MG63 (cell line): ENCODE measurements around the gene MYOZ2. TPM values are rescaled to one million over a fixed set of nuclear protein-coding genes. Genes with fewer than 3 reads are reported as not detected.
A peak's percentile ranks its signal among the peaks of the same experiment; 100 is the strongest.
"Not testable (repeated sequence)": the region's sequence is repeated elsewhere in the genome, so short reads cannot be mapped to it uniquely, and the experiment has no call there.

Experiments
- DNase-seq: peaks from one replicate; pipeline ENCODE4 v3.0.0-alpha.2; 2020
- H3K27me3 ChIP-seq: fragments of 250-450 bp; sonication (Bioruptor Pico); 2 replicates; pipeline ENCODE4 v1.5.1; 2020; ENCODE audit warnings: mild to moderate bottlenecking, moderate library complexity
- H3K36me3 ChIP-seq: fragments of 250-450 bp; sonication (Bioruptor Pico); 2 replicates; pipeline ENCODE4 v1.5.1; 2020; ENCODE audit warnings: mild to moderate bottlenecking, moderate library complexity
- H3K4me3 ChIP-seq: fragments of 250-450 bp; sonication (Bioruptor Pico); 2 replicates; pipeline ENCODE4 v1.5.1; 2020; ENCODE audit warnings: mild to moderate bottlenecking, moderate library complexity
- H3K9me3 ChIP-seq: fragments of 250-450 bp; sonication (Bioruptor Pico); 2 replicates; pipeline ENCODE4 v1.5.1; 2020; ENCODE audit warnings: mild to moderate bottlenecking, moderate library complexity
- total RNA-seq: library from RNA; depleted of rRNA; stranded (reverse); fragments of >200 nt; shearing (Covaris generic); gene quantifications from 2 replicates; pipeline ENCODE4 v1.2.3, GENCODE V29; 2014; ENCODE audit warnings: low replicate concordance

The MYOZ2 gene
- total RNA-seq, 1 experiment from 2014 or later: not detected

DNA sequence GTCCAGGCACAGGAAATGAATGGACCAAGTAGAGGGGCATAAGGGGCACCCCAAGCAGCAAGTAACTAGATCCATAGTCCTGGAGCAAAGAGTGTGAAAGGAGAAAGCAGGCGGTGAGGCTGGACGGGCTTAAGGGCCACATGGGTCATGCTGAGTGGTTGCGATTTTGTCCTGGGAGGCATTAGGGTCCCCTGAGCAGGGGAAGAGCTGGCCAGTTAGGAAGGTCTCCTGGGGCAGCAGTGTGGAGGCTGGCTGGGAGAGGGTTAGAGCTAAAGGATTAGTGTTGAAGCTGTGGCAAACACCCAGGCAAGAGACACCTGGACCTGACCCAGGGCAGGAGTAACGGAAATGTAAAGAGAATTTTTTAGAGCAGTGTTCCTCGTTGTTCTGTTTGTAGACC is 26.5 kb downstream of the MYOZ2 start:
- no peaks in the 10 kb centered on the region for H3K27me3 ChIP-seq
- H3K9me3 ChIP-seq: no peaks in the 10 kb centered on the region
- H3K36me3 ChIP-seq: no peaks in the 10 kb centered on the region
- DNase-seq: no peak
- no peak overlapping the region for H3K4me3 ChIP-seq

DNA sequence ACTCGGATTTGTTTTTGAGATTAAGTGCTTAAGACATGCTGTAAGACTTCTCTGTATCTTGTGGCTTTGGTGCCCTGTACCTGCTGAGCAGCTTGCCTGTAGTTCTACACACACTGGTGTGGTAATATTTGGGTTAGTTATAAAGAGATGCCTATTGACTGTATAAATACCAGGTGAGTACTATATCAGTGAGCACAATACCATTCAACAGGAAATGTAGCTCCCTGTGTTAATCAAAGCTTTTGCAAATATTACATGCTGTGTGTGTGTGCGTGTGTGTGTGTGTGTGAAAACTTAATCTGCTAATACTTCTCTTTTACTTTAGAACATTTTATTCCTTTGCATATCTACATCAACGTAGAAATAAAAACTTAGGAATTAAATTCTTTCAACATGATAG is 30.1 kb downstream of the MYOZ2 start:
- DNase-seq: no peak
- Histone ChIP-seq H3K9me3 (no peaks in the 10 kb centered on the region), H3K27me3 (no peaks in the 10 kb centered on the region), H3K4me3 (no peak overlapping the region), H3K36me3 (no peaks in the 10 kb centered on the region)

DNA sequence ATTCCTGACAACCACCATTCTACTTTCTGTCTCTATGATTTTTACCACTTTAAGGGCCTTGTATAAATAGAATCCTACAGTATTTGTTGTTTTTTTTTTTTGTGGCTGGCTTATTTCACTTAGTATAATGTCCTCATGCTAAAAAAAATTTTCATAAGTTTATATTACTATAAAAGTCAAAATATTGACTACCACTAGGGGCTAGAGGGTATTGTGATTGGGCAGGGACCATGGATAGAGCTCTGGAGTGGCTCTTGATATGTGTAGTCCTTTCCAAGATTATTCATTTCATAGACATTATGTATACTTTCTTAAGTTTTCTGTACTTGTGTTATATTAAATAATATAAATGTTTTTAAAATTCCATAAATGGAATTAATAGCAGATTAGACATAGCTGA is 34.6 kb downstream of the MYOZ2 start:
- Histone ChIP-seq H3K4me3 (no peak overlapping the region), H3K9me3 (no peaks in the 10 kb centered on the region), H3K27me3 (no peaks in the 10 kb centered on the region), H3K36me3 (no peaks in the 10 kb centered on the region)
- DNase-seq: no peak

DNA sequence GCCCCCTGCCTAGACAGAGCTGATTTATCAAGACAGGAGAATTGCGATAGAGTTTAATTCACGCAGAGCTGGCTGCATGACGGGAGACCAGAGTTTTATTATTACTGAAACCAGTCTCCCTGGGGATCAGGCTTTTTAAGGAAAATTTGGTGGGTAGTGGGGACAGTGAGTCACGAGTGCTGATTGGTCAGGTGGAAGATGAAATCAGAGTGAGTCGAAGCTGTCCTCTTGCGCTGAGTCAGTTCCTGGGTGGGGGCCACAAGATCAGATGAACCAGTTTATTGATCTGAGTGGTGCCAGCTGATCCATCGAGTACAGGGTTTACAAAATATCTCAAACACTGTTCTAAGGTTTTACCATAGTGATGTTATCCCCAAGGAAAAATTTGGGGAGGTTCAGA is 36.6 kb downstream of the MYOZ2 start:
- Histone ChIP-seq H3K9me3 (no peaks in the 10 kb centered on the region), H3K4me3 (no peak overlapping the region)
- DNase-seq: peak; percentile 5

DNA sequence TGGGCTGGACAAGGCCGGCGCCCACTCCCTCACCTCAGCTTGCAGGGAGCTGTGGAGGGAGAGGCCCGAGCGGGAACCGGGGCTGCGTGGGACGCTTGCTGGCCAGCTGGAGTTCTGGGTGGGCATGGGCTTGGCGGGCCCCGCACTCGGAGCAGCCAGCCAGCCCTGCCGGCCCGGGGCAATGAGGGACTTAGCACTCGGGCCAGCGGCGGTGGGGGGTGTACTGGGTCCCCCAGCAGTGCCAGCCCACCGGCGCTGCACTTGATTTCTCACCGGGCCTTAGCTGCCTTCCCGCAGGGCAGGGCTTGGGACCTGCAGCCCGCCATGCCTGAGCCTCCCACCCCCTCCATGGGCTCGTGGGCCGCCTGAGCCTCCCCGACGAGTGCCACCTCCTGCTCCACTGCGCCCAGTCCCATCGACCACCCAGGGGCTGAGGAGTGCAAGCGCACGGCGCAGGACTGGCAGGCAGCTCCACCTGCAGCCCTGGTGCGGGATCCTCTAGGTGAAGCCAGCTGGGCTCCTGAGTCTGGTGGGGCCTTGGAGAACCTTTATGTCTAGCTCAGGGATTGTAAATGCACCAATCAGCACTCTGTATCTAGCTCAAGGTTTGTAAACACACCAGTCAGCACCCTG is 38.2 kb downstream of the MYOZ2 start:
- not testable (repeated sequence) for H3K9me3 ChIP-seq, H3K27me3 ChIP-seq, H3K4me3 ChIP-seq, DNase-seq, H3K36me3 ChIP-seq

More for the DNA sequence above, 36.6 kb downstream of the MYOZ2 start:
- no peaks in the 10 kb centered on the region for H3K27me3 ChIP-seq
- H3K36me3 ChIP-seq: no peaks in the 10 kb centered on the region

DNA sequence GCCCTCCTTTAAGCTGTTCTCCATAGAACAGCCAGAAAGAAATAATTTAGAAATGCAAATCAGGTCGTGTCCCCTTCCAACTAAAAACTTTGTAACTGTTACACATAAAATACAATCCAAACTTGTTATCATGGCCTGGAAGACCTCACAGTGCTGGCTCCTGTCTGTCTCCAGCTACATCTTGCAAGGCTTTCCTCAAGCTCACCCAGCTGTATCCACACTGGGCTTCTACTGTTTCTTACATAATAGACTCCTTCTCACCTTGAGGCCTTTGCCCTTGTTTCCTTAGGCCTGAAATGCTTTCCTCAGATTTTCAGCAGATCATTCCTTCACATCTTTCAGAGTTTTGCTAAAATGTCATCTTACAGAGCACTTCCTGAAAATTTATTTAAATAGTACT is 43.4 kb downstream of the MYOZ2 start:
- no peaks in the 10 kb centered on the region for H3K36me3 ChIP-seq
- H3K9me3 ChIP-seq: no peaks in the 10 kb centered on the region
- H3K27me3 ChIP-seq: no peaks in the 10 kb centered on the region
- DNase-seq: no peak
- H3K4me3 ChIP-seq: no peak overlapping the region

DNA sequence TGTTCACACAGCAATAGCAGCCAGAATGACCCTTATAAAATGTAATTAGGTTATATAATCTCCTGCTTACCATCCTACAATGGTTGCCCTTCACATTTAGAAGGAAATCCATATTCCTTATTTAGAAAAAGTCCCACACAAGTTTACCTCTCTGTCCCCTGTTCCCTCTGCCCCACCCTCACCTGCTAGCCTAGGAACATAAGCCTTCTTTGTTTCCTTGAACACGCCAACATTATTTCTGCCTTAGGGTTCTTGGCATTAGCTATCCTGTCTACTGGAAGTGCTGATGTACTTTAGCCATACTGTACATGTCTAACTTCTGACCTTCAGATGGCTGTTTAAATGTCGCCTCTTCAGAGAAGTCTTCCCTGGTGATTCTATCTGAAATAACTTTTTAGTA is 48.5 kb downstream of the MYOZ2 start:
- H3K36me3 ChIP-seq: no peaks in the 10 kb centered on the region
- H3K4me3 ChIP-seq: no peak overlapping the region
- H3K9me3 ChIP-seq: no peaks in the 10 kb centered on the region
- no peak for DNase-seq
- H3K27me3 ChIP-seq: no peaks in the 10 kb centered on the region

DNA sequence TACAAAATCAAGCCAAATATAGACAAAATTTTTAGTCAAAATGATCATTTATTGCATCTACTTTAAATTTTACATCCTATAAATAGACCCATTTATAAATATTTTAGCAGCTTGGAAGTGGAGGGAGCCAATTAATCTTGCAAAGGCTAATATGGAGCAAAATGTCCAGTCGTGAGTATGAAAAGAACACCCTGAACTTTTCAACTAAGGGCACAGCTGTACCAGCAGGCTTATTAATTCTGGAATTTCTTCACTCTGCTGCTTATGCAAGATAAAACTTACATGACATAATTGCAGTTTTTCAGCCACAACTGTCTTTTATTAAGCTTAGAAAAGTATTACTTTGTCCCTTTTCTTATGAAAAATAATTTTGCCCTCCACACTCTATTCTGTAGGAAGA is 54.0 kb downstream of the MYOZ2 start:
- no peaks in the 10 kb centered on the region for H3K36me3 ChIP-seq
- no peak overlapping the region for H3K4me3 ChIP-seq
- DNase-seq: no peak
- H3K27me3 ChIP-seq: no peaks in the 10 kb centered on the region
- H3K9me3 ChIP-seq: no peaks in the 10 kb centered on the region

DNA sequence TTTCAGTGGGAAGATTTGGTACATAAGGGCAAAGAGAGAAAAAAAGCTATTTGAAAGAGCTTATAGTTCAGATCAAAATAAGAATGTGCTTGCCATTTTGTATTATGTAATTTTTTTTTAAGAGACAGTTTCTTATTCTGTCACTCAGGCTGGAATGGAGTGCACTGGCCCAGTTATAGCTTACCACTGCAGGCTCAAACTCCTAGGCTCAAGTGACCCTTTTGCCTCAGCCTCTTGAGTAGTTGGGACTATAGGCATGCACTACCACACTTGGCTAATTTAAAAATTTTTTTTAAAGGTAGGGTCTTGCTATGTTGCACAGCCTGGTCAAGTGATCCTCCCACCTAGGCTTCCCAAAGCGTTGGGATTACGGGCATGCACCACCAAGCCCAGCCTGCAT is 54.7 kb downstream of the MYOZ2 start:
- Histone ChIP-seq H3K4me3 (no peak overlapping the region), H3K27me3 (no peaks in the 10 kb centered on the region), H3K9me3 (no peaks in the 10 kb centered on the region), H3K36me3 (no peaks in the 10 kb centered on the region)
- DNase-seq: no peak

DNA sequence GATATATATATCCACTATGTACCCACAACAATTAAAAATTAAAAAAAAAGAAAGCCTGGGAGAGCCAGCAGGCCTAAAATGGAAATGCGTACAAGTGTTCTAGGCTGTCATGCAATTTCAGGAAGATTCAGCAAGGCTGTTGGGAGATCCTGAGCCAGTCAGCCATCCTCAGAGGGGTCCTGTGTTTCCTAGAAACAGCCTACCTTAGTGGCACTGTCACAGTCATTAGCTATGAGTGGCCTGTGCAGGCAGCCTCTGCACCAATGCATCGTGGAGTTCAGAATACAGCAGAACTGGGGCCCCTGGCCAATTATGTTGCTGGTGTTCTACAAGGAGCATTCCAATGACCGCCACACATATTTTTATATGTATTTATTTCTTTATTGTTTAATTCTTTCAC is 55.9 kb downstream of the MYOZ2 start:
- no peaks in the 10 kb centered on the region for H3K27me3 ChIP-seq
- no peak for DNase-seq
- H3K9me3 ChIP-seq: no peaks in the 10 kb centered on the region
- no peak overlapping the region for H3K4me3 ChIP-seq
- no peaks in the 10 kb centered on the region for H3K36me3 ChIP-seq

DNA sequence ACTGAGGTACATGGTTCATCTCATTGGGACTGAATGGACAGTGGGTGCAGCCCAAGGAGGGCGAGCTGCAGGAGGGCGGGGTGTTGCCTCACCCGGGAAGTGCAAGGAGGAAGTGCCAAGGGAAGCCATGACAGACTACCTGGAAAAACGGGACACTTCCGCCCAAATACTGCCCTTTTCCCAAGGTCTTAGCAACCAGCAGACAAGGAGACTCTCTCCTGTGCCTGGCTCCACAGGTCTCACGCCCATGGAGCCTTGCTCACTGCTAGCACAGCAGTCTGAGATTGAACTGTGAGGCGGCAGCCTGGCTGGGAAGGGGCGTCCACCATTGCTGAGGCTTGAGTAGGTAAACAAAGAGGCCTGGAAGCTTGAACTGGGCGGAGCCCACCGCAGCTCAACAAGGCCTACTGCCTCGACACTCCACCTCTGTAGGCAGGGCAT is 62.2 kb downstream of the MYOZ2 start:
- DNase-seq: no peak
- H3K27me3 ChIP-seq: no peaks in the 10 kb centered on the region
- H3K4me3 ChIP-seq: no peak overlapping the region
- no peaks in the 10 kb centered on the region for H3K9me3 ChIP-seq
- H3K36me3 ChIP-seq: no peaks in the 10 kb centered on the region

DNA sequence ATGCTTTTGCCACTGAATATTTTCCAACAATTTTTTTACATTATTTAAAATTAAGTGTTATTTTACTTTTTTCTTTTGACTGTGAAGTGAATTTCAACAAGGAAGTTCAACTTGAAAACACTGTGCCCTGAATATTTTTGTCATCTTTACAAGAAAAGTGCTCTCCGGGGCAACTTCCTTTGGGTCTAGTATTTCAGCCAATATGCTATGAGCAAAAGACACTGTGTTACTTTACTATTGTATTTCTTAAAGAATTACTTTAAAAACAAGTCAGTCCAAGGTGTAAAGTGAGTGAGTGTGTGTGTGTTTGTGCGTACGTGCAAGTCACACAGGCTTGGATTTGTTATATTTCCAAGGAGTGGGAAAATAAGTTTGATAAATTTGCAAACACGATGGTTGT is 69.3 kb downstream of the MYOZ2 start:
- DNase-seq: no peak
- Histone ChIP-seq H3K4me3 (no peak overlapping the region), H3K27me3 (no peaks in the 10 kb centered on the region), H3K9me3 (no peaks in the 10 kb centered on the region), H3K36me3 (no peaks in the 10 kb centered on the region)

DNA sequence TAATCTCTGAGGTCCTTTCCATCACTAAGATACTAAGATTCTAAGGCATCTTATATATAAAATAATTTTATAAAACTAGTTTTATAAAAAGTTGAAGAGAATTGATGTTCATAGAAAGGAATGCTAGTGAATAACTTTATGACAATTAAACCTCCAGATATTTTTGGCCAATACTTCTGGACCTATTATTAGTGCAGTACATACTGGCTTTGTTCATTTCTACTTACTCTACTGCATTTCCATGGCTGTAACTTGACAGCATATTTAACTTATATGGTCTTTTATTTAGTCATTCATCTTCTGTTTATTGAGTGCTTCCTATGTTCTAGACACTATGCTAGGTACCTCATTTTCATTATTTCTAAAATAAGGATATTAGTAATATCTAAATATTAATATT is 70.1 kb downstream of the MYOZ2 start:
- DNase-seq: no peak
- no peaks in the 10 kb centered on the region for H3K27me3 ChIP-seq
- no peaks in the 10 kb centered on the region for H3K36me3 ChIP-seq
- no peaks in the 10 kb centered on the region for H3K9me3 ChIP-seq
- H3K4me3 ChIP-seq: no peak overlapping the region

DNA sequence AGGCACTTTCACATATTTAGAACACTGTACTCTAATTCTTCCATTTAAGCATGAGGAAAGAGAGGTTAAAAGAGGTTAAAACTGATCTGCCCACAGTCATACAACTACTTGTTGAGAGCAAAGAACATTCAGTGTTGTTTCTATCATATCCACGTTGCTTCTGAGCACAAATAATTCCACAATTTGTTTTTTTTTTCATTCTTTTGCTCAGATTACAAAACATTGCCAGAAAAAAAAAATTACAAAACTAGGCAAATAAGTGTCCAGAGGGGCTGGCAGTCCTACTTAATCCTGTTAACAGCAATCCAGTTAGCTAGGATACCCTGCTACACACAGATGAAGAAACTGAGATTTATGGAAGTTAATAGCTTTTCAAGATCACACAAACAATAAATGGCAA is 70.5 kb downstream of the MYOZ2 start:
- H3K36me3 ChIP-seq: no peaks in the 10 kb centered on the region
- H3K9me3 ChIP-seq: no peaks in the 10 kb centered on the region
- DNase-seq: no peak
- no peaks in the 10 kb centered on the region for H3K27me3 ChIP-seq
- no peak overlapping the region for H3K4me3 ChIP-seq

DNA sequence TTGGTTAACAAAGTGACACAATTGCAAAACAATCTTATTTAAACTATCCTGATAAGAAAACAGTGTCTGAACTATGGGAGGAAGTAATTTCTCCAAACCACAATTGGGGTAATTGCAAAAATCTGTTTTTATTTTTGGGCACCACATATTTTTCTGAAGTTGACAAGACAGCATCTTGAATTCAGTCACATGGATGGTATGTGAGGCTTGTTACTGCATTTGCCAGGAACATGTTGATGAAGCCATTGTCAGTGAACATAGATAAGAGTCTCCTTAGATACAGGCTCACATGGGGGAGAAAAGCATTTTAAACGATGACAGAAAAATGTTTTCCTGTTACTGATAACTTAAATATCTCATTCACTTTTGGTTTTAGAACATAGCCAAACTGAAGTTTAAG is 71.4 kb downstream of the MYOZ2 start:
- no peak overlapping the region for H3K4me3 ChIP-seq
- H3K9me3 ChIP-seq: no peaks in the 10 kb centered on the region
- no peaks in the 10 kb centered on the region for H3K27me3 ChIP-seq
- no peaks in the 10 kb centered on the region for H3K36me3 ChIP-seq
- no peak for DNase-seq

DNA sequence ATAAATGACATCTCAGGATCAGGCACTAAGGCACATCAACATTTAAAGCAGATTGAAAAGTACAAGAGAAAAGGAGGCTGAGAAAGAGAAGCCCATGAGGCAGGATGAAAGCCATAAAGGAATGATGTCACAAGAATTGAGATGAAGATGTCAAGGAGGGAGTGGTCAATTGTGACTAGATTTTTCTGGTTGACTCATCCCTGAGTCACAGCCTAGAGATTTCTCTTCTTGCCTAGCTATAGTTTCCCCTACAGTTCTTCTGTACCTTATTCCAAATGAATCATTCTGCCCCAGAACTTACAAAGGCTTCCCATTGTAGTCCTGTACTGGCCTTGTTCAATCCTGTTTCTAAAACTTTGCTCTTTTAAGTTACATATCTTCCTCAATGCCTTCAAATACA is 73.4 kb downstream of the MYOZ2 start:
- H3K27me3 ChIP-seq: no peaks in the 10 kb centered on the region
- H3K4me3 ChIP-seq: no peak overlapping the region
- DNase-seq: peak; percentile 38
- no peaks in the 10 kb centered on the region for H3K9me3 ChIP-seq
- no peaks in the 10 kb centered on the region for H3K36me3 ChIP-seq

DNA sequence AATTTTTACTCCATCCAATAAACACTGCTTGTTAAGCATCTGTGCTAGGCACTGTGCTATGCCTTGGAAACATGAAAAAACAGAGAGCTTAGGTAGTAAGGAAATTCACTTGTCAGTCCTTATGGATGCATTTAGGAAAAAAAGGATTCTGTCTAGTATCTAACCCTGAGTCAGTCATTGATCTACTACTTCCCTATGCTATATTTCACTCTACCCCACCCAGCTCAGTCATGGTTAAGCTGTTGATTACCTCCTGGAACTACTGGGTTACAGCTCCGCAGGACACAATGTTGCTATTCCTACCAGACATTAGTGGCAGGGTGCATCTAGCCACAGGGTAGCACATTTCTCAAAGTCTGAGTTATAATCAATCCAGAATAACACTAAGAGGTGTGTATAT is 74.0 kb downstream of the MYOZ2 start:
- Histone ChIP-seq H3K9me3 (no peaks in the 10 kb centered on the region), H3K4me3 (no peak overlapping the region), H3K27me3 (no peaks in the 10 kb centered on the region), H3K36me3 (no peaks in the 10 kb centered on the region)
- no peak for DNase-seq

DNA sequence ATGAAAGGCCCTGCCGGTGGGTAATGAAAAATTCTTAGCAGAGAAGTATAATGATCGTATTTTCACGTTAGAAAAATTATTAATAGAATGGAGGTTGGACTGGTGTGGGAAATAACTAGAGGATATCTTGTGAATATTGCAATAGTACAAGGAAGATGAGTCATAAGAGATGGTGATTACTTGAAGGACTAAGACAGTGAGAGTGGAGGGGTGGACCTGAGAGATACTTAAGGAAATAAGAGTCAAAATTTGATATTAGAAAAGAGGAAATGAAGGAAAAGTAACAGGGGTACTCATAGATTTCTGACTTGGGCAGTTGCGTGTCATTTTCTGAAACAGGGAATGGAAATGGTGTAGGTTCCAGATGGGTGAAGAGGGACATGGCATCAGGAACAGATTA is 75.1 kb downstream of the MYOZ2 start:
- Histone ChIP-seq H3K27me3 (no peaks in the 10 kb centered on the region), H3K36me3 (no peaks in the 10 kb centered on the region), H3K9me3 (no peaks in the 10 kb centered on the region), H3K4me3 (no peak overlapping the region)
- DNase-seq: no peak

DNA sequence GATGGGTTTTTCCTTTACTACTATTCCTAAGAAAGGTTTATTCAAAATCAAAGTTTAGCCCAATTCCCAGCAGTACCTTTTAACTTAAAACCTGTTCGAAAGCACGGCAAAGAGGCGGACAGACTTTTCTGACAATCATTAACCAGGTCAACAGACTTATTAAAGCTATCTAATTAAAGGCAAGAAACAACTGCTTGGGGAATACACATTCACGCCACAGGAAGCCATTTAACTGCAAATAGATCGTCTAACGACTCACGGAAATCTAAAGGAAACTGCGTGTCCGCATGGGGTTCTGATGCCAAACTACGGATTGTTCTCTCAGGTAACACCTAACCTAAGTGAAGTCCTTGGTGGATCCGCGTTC is 76.2 kb downstream of the MYOZ2 start:
- Histone ChIP-seq H3K27me3 (no peaks in the 10 kb centered on the region), H3K9me3 (no peaks in the 10 kb centered on the region), H3K4me3 (peak overlapping the region; percentile 79), H3K36me3 (no peaks in the 10 kb centered on the region)
- DNase-seq: no peak
